HL-60 (cell line): ENCODE measurements around the gene GALNT9.

ENCODE experiments used
- DNase-seq, 2 experiments: peaks; one replicate each; pipeline ENCODE4 v3.0.0-alpha.2; 2010 to 2020; ENCODE audit warnings: low read depth in 1 of 2, low spot score in 1 of 2
- H3K27ac ChIP-seq: fragments of 250-450 bp; sonication (Bioruptor Pico); replicated peaks from 2 replicates; pipeline ENCODE4 v1.5.1; 2020; ENCODE audit warnings: mild to moderate bottlenecking, moderate library complexity
- H3K27me3 ChIP-seq: fragments of 250-450 bp; sonication (Bioruptor Pico); 2 replicates; pipeline ENCODE4 v1.5.1; 2021; ENCODE audit warnings: mild to moderate bottlenecking, moderate library complexity; ENCODE audit not compliant: insufficient read depth, poor library complexity, severe bottlenecking
- H3K4me3 ChIP-seq: replicated peaks from 2 replicates; pipeline ENCODE4 v1.5.1; 2011; ENCODE audit warnings: mild to moderate bottlenecking, control low read depth, low read length; ENCODE audit not compliant: insufficient read depth
- CTCF ChIP-seq: IDR thresholded peaks from one replicate; pipeline ENCODE4 v1.5.1; 2011; ENCODE audit warnings: low read length, control low read depth, inconsistent platforms; ENCODE audit not compliant: insufficient read depth
- GABPA ChIP-seq: IDR thresholded peaks from 2 replicates; pipeline ENCODE4 v1.6.1; 2012; ENCODE audit warnings: low read depth
- POLR2AphosphoS5 ChIP-seq: IDR thresholded peaks from 2 replicates; pipeline ENCODE4 v1.6.1; 2012; ENCODE audit warnings: low read depth
- REST ChIP-seq: IDR thresholded peaks from 2 replicates; pipeline ENCODE4 v1.6.1; 2012; ENCODE audit warnings: low read depth; ENCODE audit not compliant: insufficient replicate concordance
- SPI1 ChIP-seq: IDR thresholded peaks from 2 replicates; pipeline ENCODE4 v1.6.1; 2012; ENCODE audit warnings: low read depth, mild to moderate bottlenecking, borderline replicate concordance

Gene GALNT9

GRCh38 chr12:132375747-132376463 lies 46.5 kb upstream of the GALNT9 start:
- no peak overlapping the region for H3K4me3 ChIP-seq
- TF ChIP-seq CTCF (no peak), SPI1 (no peak)
- DNase-seq = no peak
- H3K27ac ChIP-seq = no peak overlapping the region
- peaks cover 32% of the 10 kb centered on the region for H3K27me3 ChIP-seq

- H3K4me3 ChIP-seq = no peak overlapping the region
- H3K27me3 ChIP-seq = peaks cover 25% of the 10 kb centered on the region
- no peak overlapping the region for H3K27ac ChIP-seq
- no peak for DNase-seq
- TF ChIP-seq SPI1 (no peak), REST (no peak), GABPA (no peak), CTCF (no peak), POLR2AphosphoS5 (no peak)
Observed at GRCh38 chr12:132374612-132375445, 45.4 kb upstream of the GALNT9 start.

GRCh38 chr12:132373901-132374611 lies 44.7 kb upstream of the GALNT9 start:
- no peak for DNase-seq
- H3K27ac ChIP-seq = no peak overlapping the region
- peaks cover 24% of the 10 kb centered on the region for H3K27me3 ChIP-seq
- TF ChIP-seq CTCF = no peak
- no peak for TF ChIP-seq SPI1
- no peak for TF ChIP-seq GABPA
- TF ChIP-seq POLR2AphosphoS5 = no peak
- TF ChIP-seq REST = no peak
- H3K4me3 ChIP-seq = no peak overlapping the region
